CD14-positive monocyte (primary cell): ENCODE data around the gene PABPN1L. TPM values are rescaled to one million over a fixed set of nuclear protein-coding genes. Genes with fewer than 3 reads are reported as not detected.

ENCODE experiments used
- DNase-seq, 3 donors: peaks; one replicate each; pipeline ENCODE4 v3.0.0-alpha.2; 2011 to 2022
- H2AFZ ChIP-seq: 2 replicates; pipeline ENCODE4 v1.6.0; 2012; ENCODE audit warnings: mild to moderate bottlenecking, low read depth, low read length, inconsistent platforms; ENCODE audit not compliant: insufficient read depth, poor library complexity, severe bottlenecking
- H3K27ac ChIP-seq, 2 donors: 1 replicate in 1 of 2; 2 replicates in 1 of 2; pipeline ENCODE4 v1.5.1; 2012 to 2013; ENCODE audit warnings: low read length in 2 of 2, control low read depth in 1 of 2, inconsistent platforms in 1 of 2, low read depth in 1 of 2, mild to moderate bottlenecking in 1 of 2
- H3K27me3 ChIP-seq, 2 donors: one replicate each; pipeline versions ENCODE4 v1.6.0 to v1.6.1; 2011 to 2013; ENCODE audit warnings: low read length in 2 of 2; ENCODE audit not compliant: control insufficient read depth in 2 of 2, insufficient read depth in 2 of 2
- H3K36me3 ChIP-seq, 2 donors: replicated peaks in 1 of 2; 1 replicate in 1 of 2; 2 replicates in 1 of 2; pipeline versions ENCODE4 v1.5.1 to v1.6.1; 2012 to 2013; ENCODE audit warnings: low read length in 2 of 2, control low read depth in 1 of 2, inconsistent platforms in 1 of 2, mild to moderate bottlenecking in 1 of 2; ENCODE audit not compliant: insufficient read depth in 2 of 2, control insufficient read depth in 1 of 2
- H3K4me1 ChIP-seq, 2 donors: 1 replicate in 1 of 2; 2 replicates in 1 of 2; pipeline versions ENCODE4 v1.5.1 to v1.6.1; 2012 to 2013; ENCODE audit warnings: low read length in 2 of 2, control low read depth in 1 of 2, inconsistent platforms in 1 of 2, mild to moderate bottlenecking in 1 of 2, moderate library complexity in 1 of 2; ENCODE audit not compliant: insufficient read depth in 2 of 2, control insufficient read depth in 1 of 2
- H3K4me2 ChIP-seq: replicated peaks from 2 replicates; pipeline ENCODE3; 2012; ENCODE audit warnings: low read length, moderate library complexity, mild to moderate bottlenecking; ENCODE audit not compliant: poor library complexity, severe bottlenecking; ENCODE audit errors: extremely low read depth
- H3K4me3 ChIP-seq, 3 experiments: fragments of 200-600 bp in 1 of 3; sonication (generic) in 1 of 3; replicated peaks in 1 of 3; 1 replicate in 2 of 3; 2 replicates in 1 of 3; pipeline ENCODE4 v1.5.1; 2011 to 2013; ENCODE audit warnings: low read length in 3 of 3, mild to moderate bottlenecking in 3 of 3, control low read depth in 2 of 3, low read depth in 2 of 3, inconsistent platforms in 1 of 3, moderate library complexity in 1 of 3
- H3K79me2 ChIP-seq: 2 replicates; pipeline ENCODE4 v1.6.0; 2012; ENCODE audit warnings: mild to moderate bottlenecking, control low read depth, inconsistent platforms, low read length, moderate library complexity; ENCODE audit not compliant: insufficient read depth
- H3K9ac ChIP-seq: 2 replicates; pipeline ENCODE4 v1.6.0; 2017; ENCODE audit warnings: low read length, mild to moderate bottlenecking; ENCODE audit not compliant: insufficient read depth, poor library complexity, severe bottlenecking
- H3K9me3 ChIP-seq, 2 donors: replicated peaks in 1 of 2; 1 replicate in 1 of 2; 2 replicates in 1 of 2; pipeline versions ENCODE4 v1.5.1 to v1.6.1; 2012 to 2013; ENCODE audit warnings: low read length in 2 of 2, control low read depth in 1 of 2; ENCODE audit not compliant: control insufficient read depth in 1 of 2, insufficient read depth in 1 of 2
- H4K20me1 ChIP-seq: 2 replicates; pipeline ENCODE4 v1.6.0; 2012; ENCODE audit warnings: mild to moderate bottlenecking, low read length, control low read depth, moderate library complexity; ENCODE audit not compliant: insufficient read depth
- H3K27ac Mint-ChIP-seq, 7 donors: one replicate each; pipeline ENCODE4 v1.8.0; 2020; ENCODE audit warnings: mild to moderate bottlenecking in 7 of 7, mixed read lengths in 7 of 7, moderate library complexity in 6 of 7, inconsistent platforms in 2 of 7
- H3K27me3 Mint-ChIP-seq, 3 donors: one replicate each; pipeline ENCODE4 v1.8.0; 2021 to 2022; ENCODE audit warnings: low read depth in 3 of 3, mild to moderate bottlenecking in 3 of 3, mixed read lengths in 3 of 3, moderate library complexity in 3 of 3, inconsistent platforms in 1 of 3
- H3K36me3 Mint-ChIP-seq, 2 donors: one replicate each; pipeline ENCODE4 v1.8.0; 2020; ENCODE audit warnings: mixed read lengths in 2 of 2, inconsistent platforms in 1 of 2, mild to moderate bottlenecking in 1 of 2
- H3K4me1 Mint-ChIP-seq: one replicate; pipeline ENCODE4 v1.8.0; 2020; ENCODE audit warnings: mild to moderate bottlenecking, mixed read lengths
- H3K4me3 Mint-ChIP-seq, 2 donors: one replicate each; pipeline ENCODE4 v1.8.0; 2020; ENCODE audit warnings: mild to moderate bottlenecking in 2 of 2, mixed read lengths in 2 of 2, moderate library complexity in 1 of 2
- H3K9me3 Mint-ChIP-seq, 7 donors: one replicate each; pipeline ENCODE4 v1.8.0; 2020 to 2022; ENCODE audit warnings: mixed read lengths in 7 of 7, mild to moderate bottlenecking in 6 of 7, moderate library complexity in 6 of 7, inconsistent platforms in 2 of 7
- WGBS: methylation state at CpG from one replicate; pipeline ENCODE4 v1.1.5; 2013; ENCODE audit warnings: missing lambda C conversion rate; ENCODE audit not compliant: insufficient coverage; 5-methylcytosine and 5-hydroxymethylcytosine counted together
- intact Hi-C, 2 donors: fragments of 100-400 bp; cut with micrococcal nuclease; formaldehyde crosslinking; loops; one replicate each; pipeline versions ENCODE4 v1.15.0 to v1.15.1; 2023
- polyA plus RNA-seq, 3 donors: library from polyadenylated mRNA; depleted of rRNA in 1 of 3; unstranded in 2 of 3; stranded (reverse) in 1 of 3; fragments of 300-500 nt in 2 of 3; fragments of >200 nt in 1 of 3; fragmentation: Illumina TruSeq in 2 of 3; gene quantifications; 1 replicate in 2 of 3; 2 replicates in 1 of 3; pipeline ENCODE4 v1.2.3, GENCODE V29; 2012 to 2021
- TF ChIP-seq, protein P1 (sequence below): fragments of 200-600 bp; IDR thresholded peaks from one replicate; pipeline ENCODE4 v1.8.0; 2022; ENCODE audit warnings: antibody characterized with exemption, mild to moderate bottlenecking

PABPN1L gene
- polyA plus RNA-seq, 3 donors: 0.39 TPM; not detected in 2

- peaks cover 13 to 23% (median 20%) of the 10 kb centered on the region in 3 donors for H3K27me3 Mint-ChIP-seq
- H3K4me3 Mint-ChIP-seq: no peak overlapping the region
- intact Hi-C loops: no loop called here
- no peak overlapping the region for H3K27ac Mint-ChIP-seq
- Histone ChIP-seq H3K27ac (no peak overlapping the region), H3K36me3 (peaks cover 19 to 21% of the 10 kb centered on the region in 2 donors), H3K27me3 (peaks cover 0 to 8% of the 10 kb centered on the region in 2 donors), H3K9me3 (no peaks in the 10 kb centered on the region), H3K4me1 (peaks cover 0 to under 1% of the 10 kb centered on the region in 2 donors), H3K79me2 (no peaks in the 10 kb centered on the region), H3K4me2 (no peak overlapping the region), H3K4me3 (no peak overlapping the region), H2AFZ (no peak overlapping the region), H3K9ac (no peak overlapping the region), H4K20me1 (peaks cover 5% of the 10 kb centered on the region)
- H3K4me1 Mint-ChIP-seq: peaks cover 3% of the 10 kb centered on the region
- H3K9me3 Mint-ChIP-seq: peaks cover 0 to 5% (median 0%) of the 10 kb centered on the region in 7 donors
- TF ChIP-seq, protein P1, sequence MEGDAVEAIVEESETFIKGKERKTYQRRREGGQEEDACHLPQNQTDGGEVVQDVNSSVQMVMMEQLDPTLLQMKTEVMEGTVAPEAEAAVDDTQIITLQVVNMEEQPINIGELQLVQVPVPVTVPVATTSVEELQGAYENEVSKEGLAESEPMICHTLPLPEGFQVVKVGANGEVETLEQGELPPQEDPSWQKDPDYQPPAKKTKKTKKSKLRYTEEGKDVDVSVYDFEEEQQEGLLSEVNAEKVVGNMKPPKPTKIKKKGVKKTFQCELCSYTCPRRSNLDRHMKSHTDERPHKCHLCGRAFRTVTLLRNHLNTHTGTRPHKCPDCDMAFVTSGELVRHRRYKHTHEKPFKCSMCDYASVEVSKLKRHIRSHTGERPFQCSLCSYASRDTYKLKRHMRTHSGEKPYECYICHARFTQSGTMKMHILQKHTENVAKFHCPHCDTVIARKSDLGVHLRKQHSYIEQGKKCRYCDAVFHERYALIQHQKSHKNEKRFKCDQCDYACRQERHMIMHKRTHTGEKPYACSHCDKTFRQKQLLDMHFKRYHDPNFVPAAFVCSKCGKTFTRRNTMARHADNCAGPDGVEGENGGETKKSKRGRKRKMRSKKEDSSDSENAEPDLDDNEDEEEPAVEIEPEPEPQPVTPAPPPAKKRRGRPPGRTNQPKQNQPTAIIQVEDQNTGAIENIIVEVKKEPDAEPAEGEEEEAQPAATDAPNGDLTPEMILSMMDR: no peak
- peaks cover 22 to 25% of the 10 kb centered on the region in 2 donors for H3K36me3 Mint-ChIP-seq
- no peak for DNase-seq
- WGBS: 95% methylated on average over 15 of the region's 15 CpGs
Observed at GRCh38 chr16:88865742-88866141, 718 bp downstream of the PABPN1L start.

DNA sequence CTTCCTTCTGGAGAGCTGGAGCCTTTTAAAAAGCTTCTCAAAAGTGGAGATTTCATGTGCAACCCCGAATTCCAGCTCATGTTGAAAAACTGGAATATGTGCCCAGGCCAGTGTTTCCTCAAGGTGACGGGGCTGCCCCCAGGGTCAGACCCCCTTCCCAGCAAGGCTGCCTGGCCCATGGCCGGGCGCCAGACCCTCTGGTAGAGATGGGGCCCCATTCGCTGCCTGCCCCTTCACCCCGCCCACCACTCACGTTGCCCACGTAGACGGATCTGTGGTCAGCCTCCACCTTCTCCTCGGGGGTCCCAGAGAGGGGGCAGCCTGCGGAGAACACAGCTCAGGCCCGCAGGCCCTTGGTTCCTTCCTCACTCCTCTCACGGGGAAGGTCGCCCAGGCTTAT is 1.1 kb downstream of the PABPN1L start:
- no peak for DNase-seq
- H3K27me3 Mint-ChIP-seq: peaks cover 9 to 18% (median 16%) of the 10 kb centered on the region in 3 donors
- no peaks in the 10 kb centered on the region for H3K4me1 ChIP-seq
- TF ChIP-seq, protein P1: no peak
- H3K36me3 ChIP-seq: peaks cover 23 to 25% of the 10 kb centered on the region in 2 donors
- H3K4me3 Mint-ChIP-seq: no peak overlapping the region
- no peaks in the 10 kb centered on the region for H3K4me1 Mint-ChIP-seq
- peaks cover 0 to 5% of the 10 kb centered on the region in 2 donors for H3K27me3 ChIP-seq
- H3K27ac ChIP-seq: no peak overlapping the region
- H2AFZ ChIP-seq: no peak overlapping the region
- H3K9me3 Mint-ChIP-seq: peaks cover 0 to 5% (median 0%) of the 10 kb centered on the region in 7 donors
- H3K9me3 ChIP-seq: no peaks in the 10 kb centered on the region
- no peaks in the 10 kb centered on the region for H3K79me2 ChIP-seq
- no peak overlapping the region for H3K27ac Mint-ChIP-seq
- no peak overlapping the region for H3K4me2 ChIP-seq
- intact Hi-C loops: no loop called here
- no peak overlapping the region for H3K9ac ChIP-seq
- 88% methylated on average over 9 of the region's 14 CpGs for WGBS
- no peak overlapping the region for H3K4me3 ChIP-seq
- H3K36me3 Mint-ChIP-seq: peaks cover 26 to 29% of the 10 kb centered on the region in 2 donors
- peaks cover under 1% of the 10 kb centered on the region for H4K20me1 ChIP-seq
